B cell (primary cell): ENCODE data around the gene CPA5. TPM values are rescaled to one million over a fixed set of nuclear protein-coding genes. Genes with fewer than 3 reads are reported as not detected.

Experiments used
- ATAC-seq: fragments of 200-7000 bp; cut with Tn5 transposase; one replicate; pipeline ENCODE4 v1.10.0; 2021; ENCODE audit warnings: low read depth, mild to moderate bottlenecking, moderate number of reproducible peaks, moderate library complexity
- CTCF ChIA-PET: fragments of 350-600 bp; sonication (Branson Sonifier 250); formaldehyde crosslinking; loops from one replicate; lab custom pipeline; 2021; ENCODE audit warnings: antibody characterized with exemption, inconsistent platforms; lab: Charles Lee
- POLR2A ChIA-PET: fragments of 350-600 bp; sonication (Branson Sonifier 250); formaldehyde crosslinking; loops from one replicate; lab custom pipeline; 2021; ENCODE audit warnings: antibody characterized with exemption; lab: Charles Lee
- DNase-seq: peaks from one replicate; pipeline ENCODE4 v3.0.0; 2013
- H2AFZ ChIP-seq: 2 replicates; pipeline ENCODE4 v1.6.1; 2012; ENCODE audit warnings: mild to moderate bottlenecking, low read depth, low read length; ENCODE audit not compliant: insufficient read depth, poor library complexity, severe bottlenecking
- H3K27ac ChIP-seq, 2 donors: 1 replicate in 1 of 2; 2 replicates in 1 of 2; pipeline ENCODE4 v1.5.1; 2012 to 2013; ENCODE audit warnings: low read length in 2 of 2, mild to moderate bottlenecking in 2 of 2, moderate library complexity in 1 of 2
- H3K27me3 ChIP-seq, 4 experiments: fragments of 200-600 bp in 1 of 4; sonication (generic) in 1 of 4; replicated peaks in 1 of 4; 1 replicate in 2 of 4; 2 replicates in 2 of 4; pipeline versions ENCODE4 v1.6.1 to v1.7.0; 2013 to 2016; ENCODE audit warnings: low read length in 3 of 4, mild to moderate bottlenecking in 2 of 4, mixed read lengths in 1 of 4, moderate library complexity in 1 of 4; ENCODE audit not compliant: insufficient read depth in 4 of 4, control insufficient read depth in 3 of 4; ENCODE audit errors: control extremely low read depth in 1 of 4
- H3K36me3 ChIP-seq, 2 experiments: replicated peaks in 1 of 2; 1 replicate in 1 of 2; 2 replicates in 1 of 2; pipeline versions ENCODE4 v1.6.1 to v1.7.1; 2013; ENCODE audit warnings: low read length in 1 of 2; ENCODE audit not compliant: insufficient read depth in 2 of 2, control insufficient read depth in 1 of 2; ENCODE audit errors: control extremely low read depth in 1 of 2, extremely low read depth in 1 of 2
- H3K4me1 ChIP-seq, 2 donors: fragments of 200-600 bp in 1 of 2; sonication (generic) in 1 of 2; 1 replicate in 1 of 2; 2 replicates in 1 of 2; pipeline versions ENCODE4 v1.5.1 to v1.6.1; 2013 to 2017; ENCODE audit warnings: low read length in 2 of 2; ENCODE audit not compliant: control insufficient read depth in 2 of 2, insufficient read depth in 2 of 2
- H3K4me2 ChIP-seq: replicated peaks from 2 replicates; pipeline ENCODE3; 2012; ENCODE audit warnings: mild to moderate bottlenecking, low read depth, low read length; ENCODE audit not compliant: poor library complexity, severe bottlenecking
- H3K4me3 ChIP-seq, 5 experiments: fragments of 200-600 bp in 1 of 5; sonication (generic) in 1 of 5; 1 replicate in 3 of 5; 2 replicates in 2 of 5; pipeline versions ENCODE4 v1.5.1 to v1.7.0; 2011 to 2016; ENCODE audit warnings: low read length in 4 of 5, mild to moderate bottlenecking in 4 of 5, low read depth in 2 of 5, control low read depth in 1 of 5, moderate library complexity in 1 of 5; ENCODE audit not compliant: insufficient read depth in 1 of 5; ENCODE audit errors: control extremely low read depth in 1 of 5, extremely low read depth in 1 of 5
- H3K79me2 ChIP-seq: fragments of 200-600 bp; sonication (generic); one replicate; pipeline ENCODE4 v1.6.0; 2016; ENCODE audit warnings: low read length; ENCODE audit not compliant: control insufficient read depth, insufficient read depth
- H3K9ac ChIP-seq: fragments of 200-600 bp; sonication (generic); 2 replicates; pipeline ENCODE4 v1.6.1; 2017; ENCODE audit warnings: mild to moderate bottlenecking, low read length, moderate library complexity
- H3K9me3 ChIP-seq, 3 donors: one replicate each; pipeline versions ENCODE4 v1.6.1 to v1.7.1; 2013; ENCODE audit warnings: low read length in 2 of 3; ENCODE audit not compliant: control insufficient read depth in 2 of 3, insufficient read depth in 1 of 3; ENCODE audit errors: control extremely low read depth in 1 of 3
- H4K20me1 ChIP-seq: 2 replicates; pipeline ENCODE4 v1.6.0; 2012; ENCODE audit warnings: mild to moderate bottlenecking, low read length; ENCODE audit not compliant: insufficient read depth, control insufficient read depth, poor library complexity, severe bottlenecking
- H3K27ac Mint-ChIP-seq: one replicate; pipeline ENCODE4 v1.8.0; 2021; ENCODE audit warnings: mixed read lengths
- H3K27me3 Mint-ChIP-seq: one replicate; pipeline ENCODE4 v1.8.0; 2021; ENCODE audit warnings: mixed read lengths
- H3K4me1 Mint-ChIP-seq: one replicate; pipeline ENCODE4 v1.8.0; 2021; ENCODE audit warnings: mixed read lengths
- H3K4me3 Mint-ChIP-seq: one replicate; pipeline ENCODE4 v1.8.0; 2021; ENCODE audit warnings: mixed read lengths
- H3K9me3 Mint-ChIP-seq: one replicate; pipeline ENCODE4 v1.8.0; 2022; ENCODE audit warnings: mixed read lengths; ENCODE audit not compliant: insufficient read depth
- CTCF ChIP-seq: fragments of 200-600 bp; IDR thresholded peaks from one replicate; pipeline ENCODE4 v1.8.0; 2022; ENCODE audit warnings: antibody characterized with exemption, mild to moderate bottlenecking
- EZH2 ChIP-seq: IDR thresholded peaks from 2 replicates; pipeline ENCODE4 v1.6.1; 2012; ENCODE audit warnings: borderline replicate concordance, low read depth, mild to moderate bottlenecking, moderate library complexity, low read length; ENCODE audit not compliant: insufficient read depth, poor library complexity, severe bottlenecking
- WGBS: methylation state at CpG from one replicate; pipeline ENCODE4 v1.1.5; 2013; ENCODE audit warnings: missing lambda C conversion rate; ENCODE audit not compliant: insufficient coverage; 5-methylcytosine and 5-hydroxymethylcytosine counted together
- intact Hi-C: fragments of 100-400 bp; cut with micrococcal nuclease; formaldehyde crosslinking; loops from one replicate; pipeline ENCODE4 v1.10.0; 2022
- polyA plus RNA-seq: library from polyadenylated mRNA; depleted of rRNA; stranded (reverse); fragments of >200 nt; gene quantifications from 2 replicates; pipeline ENCODE4 v1.2.3, GENCODE V29; 2012
- total RNA-seq, 2 donors: library from RNA; stranded (reverse); fragments of 120-200 nt in 1 of 2; gene quantifications; 1 replicate in 1 of 2; 2 replicates in 1 of 2; pipeline versions ENCODE4 v1.2.3 to v1.2.4, GENCODE V29; 2013 to 2022

Gene CPA5
- total and polyA plus RNA-seq, 2 donors (not counting 1 experiment from before 2014, with no cell fraction given) = not detected

GRCh38 chr7:130346177-130346905, 1.7 kb downstream of the CPA5 start:
- Histone ChIP-seq H3K9me3 (peaks cover 0 to 5% (median 0%) of the 10 kb centered on the region in 3 donors), H3K4me1 (no peaks in the 10 kb centered on the region), H3K27me3 (peaks cover 0 to 2% (median 0%) of the 10 kb centered on the region in 4 experiments), H3K79me2 (no peaks in the 10 kb centered on the region), H4K20me1 (no peaks in the 10 kb centered on the region), H3K4me2 (no peak overlapping the region), H2AFZ (no peak overlapping the region), H3K9ac (no peak overlapping the region), H3K4me3 (no peak overlapping the region), H3K27ac (no peak overlapping the region), H3K36me3 (no peaks in the 10 kb centered on the region)
- H3K9me3 Mint-ChIP-seq = no peaks in the 10 kb centered on the region
- 91% methylated on average over 9 of the region's 10 CpGs for WGBS
- TF ChIP-seq CTCF (no peak), EZH2 (no peak)
- peaks cover 21% of the 10 kb centered on the region for H3K27me3 Mint-ChIP-seq
- no peak for ATAC-seq
- no peak for DNase-seq
- no peak overlapping the region for H3K4me3 Mint-ChIP-seq
- ChIA-PET POLR2A (no interaction called here), CTCF (no interaction called here)
- no peaks in the 10 kb centered on the region for H3K4me1 Mint-ChIP-seq
- H3K27ac Mint-ChIP-seq = no peak overlapping the region
- intact Hi-C loops = no loop called here

GRCh38 chr7:130346941-130347340, 2.3 kb downstream of the CPA5 start:
- H2AFZ ChIP-seq = no peak overlapping the region
- Mint-ChIP-seq H3K27ac (no peak overlapping the region), H3K4me3 (no peak overlapping the region), H3K9me3 (no peaks in the 10 kb centered on the region), H3K27me3 (peaks cover 21% of the 10 kb centered on the region), H3K4me1 (no peaks in the 10 kb centered on the region)
- H4K20me1 ChIP-seq = no peaks in the 10 kb centered on the region
- CTCF ChIA-PET = no interaction called here
- no peaks in the 10 kb centered on the region for H3K27me3 ChIP-seq
- 76% methylated on average over 6 of the region's 12 CpGs for WGBS
- no peak overlapping the region for H3K9ac ChIP-seq
- no peak for DNase-seq
- no peaks in the 10 kb centered on the region for H3K4me1 ChIP-seq
- H3K36me3 ChIP-seq = no peaks in the 10 kb centered on the region
- H3K9me3 ChIP-seq = peaks cover 0 to under 1% (median 0%) of the 10 kb centered on the region in 3 donors
- no peaks in the 10 kb centered on the region for H3K79me2 ChIP-seq
- TF ChIP-seq EZH2 (no peak), CTCF (no peak)
- H3K4me3 ChIP-seq = no peak overlapping the region
- no peak overlapping the region for H3K4me2 ChIP-seq
- no peak overlapping the region for H3K27ac ChIP-seq
- ATAC-seq = no peak
- POLR2A ChIA-PET = no interaction called here
- intact Hi-C loops = no loop called here
